PFSK-1 (cell line): ENCODE results near the gene SMARCA5.

Experiments
- FOXP2 ChIP-seq: optimal IDR thresholded peaks from 2 replicates; pipeline ENCODE3; 2011; ENCODE audit warnings: borderline replicate concordance, control low read depth, inconsistent platforms; ENCODE audit not compliant: insufficient read depth; ENCODE audit errors: extremely low read length, extremely low read depth
- POLR2AphosphoS5 ChIP-seq: IDR thresholded peaks from 2 replicates; pipeline ENCODE4 v1.6.1; 2012; ENCODE audit warnings: low read depth, mild to moderate bottlenecking, control low read depth, low read length, moderate library complexity
- SIN3A ChIP-seq: IDR thresholded peaks from 2 replicates; pipeline ENCODE4 v1.6.1; 2012; ENCODE audit warnings: mild to moderate bottlenecking, low read length, moderate library complexity, borderline replicate concordance; ENCODE audit not compliant: insufficient read depth
- TAF1 ChIP-seq: IDR thresholded peaks from 2 replicates; pipeline ENCODE4 v1.6.1; 2012; ENCODE audit warnings: low read length, control low read depth, borderline replicate concordance; ENCODE audit not compliant: insufficient read depth
- TF ChIP-seq, protein P1 (sequence below), 2 experiments: IDR thresholded peaks; 2 replicates each; pipeline versions ENCODE4 v1.6.1 to v1.8.0; 2011 to 2012; ENCODE audit warnings: low read depth in 2 of 2, low read length in 2 of 2, control low read depth in 1 of 2, inconsistent platforms in 1 of 2, mild to moderate bottlenecking in 1 of 2, moderate library complexity in 1 of 2; ENCODE audit not compliant: insufficient read depth in 1 of 2

GRCh38 chr4:143502231-143502630 is 11.3 kb upstream of the SMARCA5 start:
- no peak for TF ChIP-seq FOXP2
- no peak for TF ChIP-seq POLR2AphosphoS5
- TF ChIP-seq, protein P1, sequence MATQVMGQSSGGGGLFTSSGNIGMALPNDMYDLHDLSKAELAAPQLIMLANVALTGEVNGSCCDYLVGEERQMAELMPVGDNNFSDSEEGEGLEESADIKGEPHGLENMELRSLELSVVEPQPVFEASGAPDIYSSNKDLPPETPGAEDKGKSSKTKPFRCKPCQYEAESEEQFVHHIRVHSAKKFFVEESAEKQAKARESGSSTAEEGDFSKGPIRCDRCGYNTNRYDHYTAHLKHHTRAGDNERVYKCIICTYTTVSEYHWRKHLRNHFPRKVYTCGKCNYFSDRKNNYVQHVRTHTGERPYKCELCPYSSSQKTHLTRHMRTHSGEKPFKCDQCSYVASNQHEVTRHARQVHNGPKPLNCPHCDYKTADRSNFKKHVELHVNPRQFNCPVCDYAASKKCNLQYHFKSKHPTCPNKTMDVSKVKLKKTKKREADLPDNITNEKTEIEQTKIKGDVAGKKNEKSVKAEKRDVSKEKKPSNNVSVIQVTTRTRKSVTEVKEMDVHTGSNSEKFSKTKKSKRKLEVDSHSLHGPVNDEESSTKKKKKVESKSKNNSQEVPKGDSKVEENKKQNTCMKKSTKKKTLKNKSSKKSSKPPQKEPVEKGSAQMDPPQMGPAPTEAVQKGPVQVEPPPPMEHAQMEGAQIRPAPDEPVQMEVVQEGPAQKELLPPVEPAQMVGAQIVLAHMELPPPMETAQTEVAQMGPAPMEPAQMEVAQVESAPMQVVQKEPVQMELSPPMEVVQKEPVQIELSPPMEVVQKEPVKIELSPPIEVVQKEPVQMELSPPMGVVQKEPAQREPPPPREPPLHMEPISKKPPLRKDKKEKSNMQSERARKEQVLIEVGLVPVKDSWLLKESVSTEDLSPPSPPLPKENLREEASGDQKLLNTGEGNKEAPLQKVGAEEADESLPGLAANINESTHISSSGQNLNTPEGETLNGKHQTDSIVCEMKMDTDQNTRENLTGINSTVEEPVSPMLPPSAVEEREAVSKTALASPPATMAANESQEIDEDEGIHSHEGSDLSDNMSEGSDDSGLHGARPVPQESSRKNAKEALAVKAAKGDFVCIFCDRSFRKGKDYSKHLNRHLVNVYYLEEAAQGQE (IDR thresholded peaks at IDR 0.05; ENCODE audit: insufficient read depth in 1 of 2, low read depth in 2 of 2, low read length in 2 of 2): no peak
- no peak for TF ChIP-seq TAF1
- no peak for TF ChIP-seq SIN3A
